GM19328 (cell line): Measurements from ENCODE around the gene CCDC90B.
A peak's percentile ranks its signal among the peaks of the same experiment; 100 is the strongest.

Source experiments
- ATAC-seq: cut with Tn5 transposase; IDR thresholded peaks from one replicate; pipeline ENCODE4 v1.9.1; 2021; ENCODE audit warnings: mild to moderate bottlenecking, moderate library complexity; ENCODE audit not compliant: unreplicated experiment

CCDC90B gene

DNA sequence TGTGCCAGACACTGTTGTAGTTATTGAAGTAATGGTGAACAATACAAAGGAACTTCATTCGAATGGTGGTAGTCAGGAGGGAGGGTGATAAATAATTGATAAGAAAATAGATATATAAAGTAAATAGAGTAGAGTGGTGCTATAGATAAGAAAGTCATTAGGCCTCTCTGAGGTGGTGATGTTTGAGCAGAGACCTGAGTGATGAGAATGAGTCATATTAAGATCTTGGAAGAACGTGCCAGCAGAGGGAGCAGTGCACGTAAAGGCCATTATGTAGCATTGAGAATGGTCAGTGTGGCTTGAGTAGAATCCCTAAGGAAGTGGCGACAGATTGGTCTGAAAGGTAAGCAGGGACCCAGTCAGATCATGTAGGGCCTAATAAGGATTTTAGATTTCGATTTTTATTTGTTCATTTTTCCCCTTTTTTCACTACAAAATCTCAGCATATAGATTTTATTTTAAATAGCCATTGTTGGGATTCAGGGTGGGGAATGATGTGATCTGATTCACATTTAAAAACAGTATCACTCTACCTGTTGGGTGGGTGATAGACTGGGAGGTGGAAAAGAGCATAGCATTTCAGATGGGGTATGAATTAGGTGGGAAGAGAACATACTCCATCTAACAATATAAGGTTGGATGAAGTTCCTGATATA is 44.7 kb downstream of the CCDC90B start:
- ATAC-seq = peak; percentile 83

DNA sequence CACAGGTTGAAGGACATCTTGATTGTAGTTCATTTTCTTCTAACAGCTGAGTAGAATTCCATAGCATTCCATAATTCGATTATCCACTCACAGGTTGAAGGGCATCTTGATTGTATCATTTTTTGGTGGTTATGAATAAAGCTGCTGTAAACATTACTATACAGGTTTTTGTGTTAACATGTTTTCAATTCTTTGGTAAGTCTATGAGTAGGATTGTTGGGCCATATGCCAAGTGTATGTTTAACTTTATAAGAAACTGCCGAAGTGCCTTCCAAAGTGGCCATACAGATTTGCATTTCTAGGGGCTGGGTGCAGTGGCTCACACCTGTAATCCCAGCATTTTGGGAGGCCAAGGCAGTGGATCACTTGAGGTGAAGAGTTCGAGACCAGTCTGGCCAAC is 48.1 kb downstream of the CCDC90B start:
- ATAC-seq = no peak

DNA sequence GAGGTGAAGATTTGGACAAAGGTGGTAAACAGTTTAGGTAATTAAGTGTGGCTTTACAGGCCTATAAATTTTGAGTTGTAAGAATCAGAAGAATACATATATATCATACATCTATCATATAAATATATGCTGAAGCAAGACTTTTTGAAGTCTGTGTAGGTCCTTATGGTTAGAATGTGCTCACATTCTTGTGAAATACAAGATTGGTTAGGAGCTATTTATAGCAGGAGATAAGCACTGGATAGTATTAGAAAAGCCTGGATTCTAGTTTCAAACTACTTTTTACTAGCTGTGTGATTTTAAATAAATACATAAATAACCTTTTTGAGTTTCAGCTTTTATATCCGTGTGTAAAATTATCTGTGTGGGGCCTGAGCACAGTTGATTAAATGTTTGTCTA is 50.3 kb downstream of the CCDC90B start:
- no peak for ATAC-seq

DNA sequence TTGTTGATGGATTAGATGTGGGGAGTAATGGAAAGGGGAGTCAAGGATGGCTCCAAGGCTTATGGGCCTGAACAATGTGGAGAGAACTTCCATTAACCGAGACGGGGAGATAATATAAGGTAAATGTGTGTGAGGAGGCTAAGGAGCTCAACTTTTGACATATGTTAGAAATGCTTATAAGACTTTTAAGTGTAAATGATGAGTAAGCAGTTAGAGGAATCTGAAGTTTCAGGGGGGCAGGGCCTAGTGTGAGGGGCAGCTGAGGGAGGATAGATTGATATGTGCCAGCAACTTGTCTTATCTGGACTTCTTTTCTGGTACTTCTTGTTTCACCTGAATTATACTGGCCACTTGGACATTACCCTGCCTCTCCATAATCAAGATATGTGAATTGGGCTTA is 62.7 kb downstream of the CCDC90B start:
- no peak for ATAC-seq

DNA sequence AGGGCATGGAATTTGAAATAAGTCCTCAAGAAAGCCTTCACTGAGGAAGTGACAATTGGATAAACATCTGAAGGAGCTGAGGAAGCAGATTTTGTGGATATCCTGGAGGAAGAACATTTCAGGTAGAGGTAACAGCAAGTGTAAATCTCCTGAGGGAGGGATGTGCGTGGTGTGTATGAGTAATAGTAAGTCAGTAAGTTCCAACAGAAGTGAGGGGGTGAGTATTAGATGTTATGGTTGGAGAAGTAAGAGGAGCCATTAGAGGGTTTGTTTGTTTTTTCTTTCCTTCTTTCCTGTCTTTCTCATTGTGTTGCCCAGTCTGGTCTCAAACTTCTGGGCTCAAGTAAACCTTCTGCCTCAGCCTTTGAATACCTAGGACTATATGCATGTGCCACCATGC is 63.7 kb downstream of the CCDC90B start:
- no peak for ATAC-seq

- no peak for ATAC-seq
Observed at GRCh38 chr11:83221694-83222093, 64.5 kb downstream of the CCDC90B start.

DNA sequence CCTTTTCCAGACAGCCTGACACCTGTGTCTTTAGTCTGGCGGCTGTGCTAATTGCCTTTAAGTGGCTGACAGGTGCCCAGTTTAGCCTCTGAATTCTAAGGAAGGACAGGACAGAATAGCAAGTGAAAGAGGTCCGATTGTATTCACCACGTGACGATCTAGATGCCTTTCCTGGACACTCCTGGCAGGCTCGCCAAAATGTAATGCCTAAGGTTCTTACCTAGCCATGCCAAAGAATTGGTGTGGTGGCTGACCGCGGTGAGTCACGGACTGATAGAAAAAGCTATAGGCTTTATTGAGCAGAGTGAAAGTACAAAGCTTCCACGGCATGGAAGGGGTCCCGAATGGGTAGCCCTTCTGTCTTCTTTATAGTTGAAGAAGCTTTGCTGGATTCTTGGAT is 65.9 kb downstream of the CCDC90B start:
- no peak for ATAC-seq

- no peak for ATAC-seq
Observed at GRCh38 chr11:83219095-83219494, 67.1 kb downstream of the CCDC90B start.
